Inferior parietal cortex (tissue), 1 donor: ENCODE results near the gene HOXA5.

ENCODE experiments used
- DNase-seq: peaks from one replicate; pipeline ENCODE4 v3.0.0-alpha.2; 2016; ENCODE audit errors: extremely low spot score

Gene HOXA5

GRCh38 chr7:27119412-27119911 is 24.0 kb downstream of the HOXA5 start:
- DNase-seq = no peak

DNA sequence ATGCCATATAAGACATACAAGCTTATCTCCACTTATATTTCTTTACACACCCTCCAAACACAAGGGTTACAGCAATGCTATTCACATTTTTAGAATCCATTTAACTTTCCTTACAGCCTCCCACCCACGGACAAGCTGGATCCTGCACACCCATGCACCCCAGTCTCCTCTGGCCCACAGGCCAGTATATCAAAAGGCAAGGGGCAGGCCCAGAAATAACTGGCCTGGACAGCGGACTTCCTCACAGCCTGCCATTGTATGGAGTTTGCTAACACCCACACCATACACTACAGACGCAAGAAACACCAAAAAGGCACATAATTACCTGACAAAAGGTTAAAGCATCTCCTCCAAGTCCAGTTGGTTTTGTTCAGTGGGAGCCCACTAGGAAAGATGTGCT is 24.9 kb downstream of the HOXA5 start:
- DNase-seq = no peak

GRCh38 chr7:27117887-27118491 is 25.5 kb downstream of the HOXA5 start:
- no peak for DNase-seq

- DNase-seq = no peak
Measured at GRCh38 chr7:27116962-27117886, 26.3 kb downstream of the HOXA5 start.

- DNase-seq = no peak
Measured at GRCh38 chr7:27116031-27116961, 27.2 kb downstream of the HOXA5 start.

- DNase-seq = no peak
Measured at GRCh38 chr7:27115221-27116026, 28.1 kb downstream of the HOXA5 start.

- DNase-seq = no peak
Measured at GRCh38 chr7:27114881-27115220, 28.6 kb downstream of the HOXA5 start.

DNA sequence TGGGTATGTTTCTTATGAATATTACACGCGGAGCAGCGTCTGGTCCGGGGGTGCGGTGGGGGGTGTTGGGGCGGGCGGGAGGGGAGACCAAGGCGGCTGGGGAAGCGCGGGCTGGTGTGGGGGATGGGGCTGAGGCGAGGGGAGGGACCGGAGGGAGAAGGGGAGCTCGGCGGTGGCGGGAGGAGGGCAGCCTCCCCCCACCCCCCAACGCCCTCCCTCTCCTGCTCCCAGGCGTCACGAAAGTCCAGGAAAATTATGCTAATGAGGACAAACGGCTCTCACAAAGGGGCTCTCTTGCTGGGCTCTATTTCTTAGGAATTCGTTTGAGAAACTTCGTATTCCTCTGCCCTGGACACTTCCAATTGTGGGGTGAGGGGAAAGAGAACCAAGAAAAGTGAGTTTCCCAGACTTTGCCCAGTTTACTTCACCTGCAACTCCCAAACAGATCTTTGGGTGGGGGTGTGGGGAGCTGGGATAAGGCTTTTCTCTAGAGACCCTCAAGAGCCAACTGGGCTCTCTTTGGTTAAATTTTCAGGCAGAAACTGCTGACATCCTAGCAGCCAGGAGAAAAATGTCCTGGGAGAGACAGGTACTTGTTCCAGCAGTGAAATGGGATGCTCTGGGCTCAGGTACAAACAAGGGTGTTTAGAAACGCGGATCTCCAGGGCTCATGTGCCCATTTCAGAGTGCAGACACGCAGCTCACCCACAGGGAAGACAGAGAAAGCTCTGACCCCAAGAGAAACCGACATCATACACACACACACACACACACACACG is 29.3 kb downstream of the HOXA5 start:
- DNase-seq = no peak

DNA sequence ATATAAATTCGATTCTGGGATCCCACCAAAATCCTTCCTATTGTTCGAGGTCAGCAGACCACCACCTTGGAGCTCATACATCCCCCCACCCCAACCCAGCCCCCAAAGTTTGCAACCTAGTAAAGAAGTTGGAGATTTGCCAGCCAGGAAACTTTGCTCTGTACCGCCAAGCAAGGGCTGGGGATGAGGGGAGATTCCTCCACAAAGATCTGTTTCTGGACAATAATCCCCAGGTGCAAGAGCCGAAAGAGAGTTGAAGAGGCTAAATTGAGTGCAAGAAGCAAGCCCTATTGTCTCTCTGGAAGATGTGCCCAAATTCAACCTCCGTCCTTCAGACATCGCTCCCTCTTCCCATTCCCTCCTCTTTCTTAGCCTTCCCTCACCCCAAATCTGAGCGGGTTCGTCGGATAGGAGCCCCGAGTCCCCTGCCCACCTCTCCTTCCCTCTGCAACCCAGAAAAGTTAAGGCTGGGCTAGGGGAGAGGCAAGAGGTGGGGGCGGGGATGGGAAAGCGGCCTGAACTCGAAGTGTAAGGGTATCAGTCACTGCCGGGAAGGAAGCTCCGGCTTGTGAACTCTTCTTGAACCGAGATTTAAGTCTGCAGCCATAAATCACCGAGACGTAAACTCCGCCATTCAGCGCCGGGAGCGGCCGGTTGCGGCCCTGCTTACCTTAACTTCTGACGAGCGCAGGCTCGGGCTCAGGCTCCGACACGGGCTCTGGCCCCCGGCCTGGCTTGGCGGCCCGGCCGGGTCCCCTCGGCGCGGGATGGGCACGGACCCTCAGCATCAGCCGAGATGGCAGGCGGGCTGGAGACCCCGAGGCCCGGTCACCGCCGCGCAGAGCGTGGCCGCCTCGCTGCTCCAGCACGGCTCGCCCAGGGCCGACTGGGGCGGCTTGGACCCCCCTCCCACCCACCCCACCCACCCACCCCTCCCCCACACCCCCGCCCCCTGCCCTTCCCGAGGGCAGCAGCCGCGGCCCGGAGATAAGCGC is 30.2 kb downstream of the HOXA5 start:
- DNase-seq = no peak

GRCh38 chr7:27112361-27112760 is 31.1 kb downstream of the HOXA5 start:
- no peak for DNase-seq

DNA sequence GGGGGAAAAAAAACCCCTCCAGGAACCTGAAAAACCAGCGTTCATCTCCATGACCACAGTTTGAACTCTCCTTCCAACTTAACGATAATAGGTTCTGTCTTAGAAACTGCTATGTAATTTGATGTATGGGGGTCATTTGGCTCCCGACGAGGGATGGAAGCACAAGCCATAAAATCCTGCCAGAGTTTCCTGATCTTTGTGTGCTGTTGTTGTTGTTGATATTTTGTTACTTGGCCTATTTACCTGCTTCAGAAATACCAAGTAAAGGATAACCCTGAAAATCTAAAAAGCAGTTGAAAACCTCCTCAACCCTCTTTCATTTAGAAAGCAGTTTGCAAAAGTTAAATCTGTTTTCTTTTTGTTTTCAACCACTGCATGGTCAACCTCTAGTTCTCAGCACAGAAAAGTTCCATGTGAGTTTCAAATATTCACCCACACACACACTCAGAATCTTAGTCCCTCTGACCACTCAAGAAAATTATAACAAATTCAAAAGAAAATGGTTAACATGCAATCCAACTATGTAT is 31.7 kb downstream of the HOXA5 start:
- no peak for DNase-seq

GRCh38 chr7:27111042-27111750 is 32.3 kb downstream of the HOXA5 start:
- DNase-seq = no peak

DNA sequence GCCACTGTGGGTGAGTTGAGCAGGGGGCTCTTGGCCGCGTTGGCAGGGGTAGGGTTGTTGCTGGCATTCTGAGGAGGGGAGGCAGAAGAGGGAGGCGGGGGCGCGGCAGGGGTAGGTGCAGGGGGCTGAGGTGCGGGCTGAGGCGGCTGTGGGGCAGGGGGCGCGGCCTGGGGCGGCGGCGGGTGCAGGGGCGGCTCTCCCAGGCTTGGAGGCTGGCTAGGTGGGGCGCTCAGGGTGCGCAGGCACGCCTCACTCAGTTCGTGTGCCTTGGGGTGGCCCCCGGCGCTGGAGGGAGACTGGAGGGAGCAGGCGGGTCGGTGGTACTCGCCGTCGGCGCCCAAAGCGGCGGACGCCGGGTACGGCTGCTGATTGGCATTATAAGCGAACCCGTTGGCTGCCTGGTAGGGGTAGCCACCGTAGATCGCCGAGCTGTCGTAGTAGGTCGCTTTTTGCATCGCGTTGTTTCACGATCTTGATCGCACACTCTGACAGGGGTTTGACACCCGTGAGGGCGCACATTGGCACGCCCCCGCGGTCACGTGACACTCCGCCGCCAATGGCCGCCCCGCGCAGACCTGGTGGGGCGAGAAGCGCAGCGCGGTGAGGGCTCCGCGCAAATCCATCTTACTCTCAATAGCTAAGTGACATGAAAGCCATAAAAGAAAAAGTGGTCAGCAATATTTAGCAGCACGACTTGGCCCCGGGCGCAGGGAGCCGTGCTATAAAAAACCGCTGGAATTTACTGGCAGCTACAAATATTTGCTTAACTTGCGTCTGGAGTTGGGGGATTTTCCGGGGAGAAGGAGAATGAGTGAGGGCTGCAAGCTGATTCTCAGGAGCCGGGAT is 33.1 kb downstream of the HOXA5 start:
- no peak for DNase-seq

- DNase-seq = no peak
Measured at GRCh38 chr7:27109466-27110185, 33.9 kb downstream of the HOXA5 start.

DNA sequence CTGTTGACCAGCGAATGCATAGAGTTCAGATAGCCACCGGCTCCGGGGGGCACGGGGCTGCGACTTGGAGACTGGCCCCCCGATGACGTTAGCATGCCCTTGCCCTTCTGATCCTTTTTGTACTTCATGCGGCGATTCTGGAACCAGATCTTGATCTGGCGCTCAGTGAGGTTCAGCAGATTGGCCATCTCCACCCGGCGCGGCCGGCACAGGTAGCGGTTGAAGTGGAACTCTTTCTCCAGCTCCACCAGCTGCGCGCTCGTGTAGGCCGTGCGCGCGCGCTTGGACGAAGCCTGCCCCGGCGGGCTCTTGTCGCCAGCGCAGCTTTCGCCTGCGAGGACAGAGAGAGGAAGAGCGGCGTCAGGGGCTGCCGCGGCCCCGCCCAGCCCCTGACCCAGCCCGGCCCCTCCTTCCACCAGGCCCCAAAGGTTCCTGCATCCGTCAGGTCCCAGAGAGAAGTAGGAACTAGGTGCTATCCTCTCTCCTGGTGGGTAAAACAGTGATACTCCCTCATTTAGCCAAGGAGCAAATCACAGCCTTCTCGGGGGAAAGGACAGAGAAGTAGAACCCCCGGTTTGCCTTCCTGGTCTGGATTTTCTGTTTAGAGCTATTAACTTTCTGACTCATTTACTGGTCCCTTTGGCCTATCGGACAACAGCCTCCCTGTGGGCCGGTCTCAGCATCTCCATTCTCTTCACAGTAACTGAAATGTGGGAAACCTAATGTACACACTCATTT is 34.9 kb downstream of the HOXA5 start:
- no peak for DNase-seq
